HCT116 (cell line): Measurements from ENCODE around the gene GNAO1. TPM values are rescaled to one million over a fixed set of nuclear protein-coding genes. Genes with fewer than 3 reads are reported as not detected.

Experiments
- ATAC-seq: fragments of 200-7000 bp; cut with Tn5 transposase; 2 replicates; pipeline ENCODE4 v1.9.1; 2020; ENCODE audit warnings: mild to moderate bottlenecking, moderate library complexity
- BruUV-seq: library from RNA; stranded (reverse); fragments of 400-500 nt; replicated peaks from 2 replicates; lab custom pipeline; 2021; lab: Mats Ljungman, UMichigan
- CTCF ChIA-PET: fragments of 300-600 bp; sonication (Branson Sonifier 250); formaldehyde crosslinking; loops from one replicate; lab custom pipeline; 2021; ENCODE audit warnings: antibody characterized with exemption; lab: Charles Lee
- POLR2A ChIA-PET: fragments of 300-600, 350-600 bp; sonication (Branson Sonifier 250); formaldehyde crosslinking; loops from one replicate; lab custom pipeline; 2021; ENCODE audit warnings: antibody characterized with exemption; lab: Charles Lee
- RAD21 ChIA-PET, 2 experiments: fragments of 300-600 bp; sonication (Branson Sonifier 250); formaldehyde crosslinking; loops; one replicate each; lab custom pipeline; 2023; ENCODE audit warnings: low total read pairs in 2 of 2; ENCODE audit not compliant: uncharacterized antibody in 2 of 2, unreplicated experiment in 2 of 2, low non-redundant PET in 1 of 2; lab: Charles Lee
- DNase-seq: peaks from one replicate; pipeline ENCODE4 v3.0.0-alpha.2; 2010; ENCODE audit warnings: low read depth, low spot score
- H2AFZ ChIP-seq: fragments of 200-600 bp; shearing (Covaris generic), sonication (generic); 2 replicates; pipeline ENCODE4 v1.6.1; 2017; ENCODE audit warnings: low read depth, mixed run types, mixed read lengths, antibody characterized with exemption, low read length; ENCODE audit not compliant: poor library complexity, severe bottlenecking
- H3K27ac ChIP-seq: 2 replicates; pipeline ENCODE4 v1.5.1; 2012; ENCODE audit warnings: low read depth, low read length
- H3K27me3 ChIP-seq: fragments of 200-600 bp; sonication (generic); 2 replicates; pipeline ENCODE4 v1.6.1; 2016; ENCODE audit warnings: mixed run types, low read length, mixed read lengths; ENCODE audit not compliant: insufficient read depth
- H3K36me3 ChIP-seq, 2 experiments: fragments of 200-500 bp in 1 of 2; fragments of 200-600 bp in 1 of 2; sonication (Bioruptor generic) in 1 of 2; sonication (generic) in 1 of 2; 2 replicates each; pipeline versions ENCODE4 v1.5.1 to v1.6.1; 2014 to 2016; ENCODE audit warnings: low read length in 2 of 2, inconsistent platforms in 1 of 2, mixed read lengths in 1 of 2, mixed run types in 1 of 2; ENCODE audit not compliant: insufficient read depth in 2 of 2, control insufficient read depth in 1 of 2
- H3K4me1 ChIP-seq, 2 experiments: fragments of 200-600 bp in 1 of 2; sonication (generic) in 1 of 2; 2 replicates each; pipeline versions ENCODE4 v1.5.1 to v1.6.1; 2012 to 2017; ENCODE audit warnings: low read length in 2 of 2, inconsistent platforms in 1 of 2, mild to moderate bottlenecking in 1 of 2, mixed read lengths in 1 of 2, mixed run types in 1 of 2, moderate library complexity in 1 of 2; ENCODE audit not compliant: insufficient read depth in 2 of 2, control insufficient read depth in 1 of 2
- H3K4me2 ChIP-seq: fragments of 200-600 bp; sonication (generic); 2 replicates; pipeline ENCODE4 v1.6.1; 2017; ENCODE audit warnings: mixed run types, low read length, mixed read lengths
- H3K4me3 ChIP-seq, 2 experiments: fragments of 200-600 bp in 1 of 2; sonication (generic) in 1 of 2; replicated peaks in 1 of 2; 2 replicates each; pipeline ENCODE4 v1.5.1; 2011 to 2016; ENCODE audit warnings: low read length in 2 of 2, control low read depth in 1 of 2, low read depth in 1 of 2, mild to moderate bottlenecking in 1 of 2, mixed read lengths in 1 of 2, mixed run types in 1 of 2
- H3K79me2 ChIP-seq: fragments of 200-600 bp; sonication (generic); 2 replicates; pipeline ENCODE4 v1.6.1; 2017; ENCODE audit warnings: mild to moderate bottlenecking, mixed run types, low read length, moderate library complexity, mixed read lengths; ENCODE audit not compliant: insufficient read depth
- H3K9ac ChIP-seq: fragments of 200-600 bp; sonication (generic); 2 replicates; pipeline ENCODE4 v1.6.1; 2016; ENCODE audit warnings: low read length, mixed read lengths
- H3K9me2 ChIP-seq: fragments of 200-600 bp; sonication (generic), shearing (Covaris generic); 2 replicates; pipeline ENCODE4 v1.6.1; 2017; ENCODE audit warnings: mixed run types, mild to moderate bottlenecking, moderate library complexity; ENCODE audit not compliant: insufficient read depth
- H3K9me3 ChIP-seq, 2 experiments: fragments of 200-500 bp in 1 of 2; fragments of 200-600 bp in 1 of 2; sonication (Bioruptor generic) in 1 of 2; sonication (generic) in 1 of 2; 2 replicates each; pipeline ENCODE4 v1.6.1; 2014 to 2017; ENCODE audit warnings: low read length in 2 of 2, mixed read lengths in 2 of 2, inconsistent platforms in 1 of 2, low read depth in 1 of 2, mild to moderate bottlenecking in 1 of 2, mixed run types in 1 of 2, moderate library complexity in 1 of 2; ENCODE audit not compliant: control insufficient read depth in 1 of 2, insufficient read depth in 1 of 2
- H4K20me1 ChIP-seq: fragments of 200-600 bp; sonication (generic), shearing (Covaris generic); 2 replicates; pipeline ENCODE4 v1.6.1; 2017; ENCODE audit warnings: mixed run types, mild to moderate bottlenecking, moderate library complexity; ENCODE audit not compliant: insufficient read depth
- ATF3 ChIP-seq: IDR thresholded peaks from 2 replicates; pipeline ENCODE4 v1.6.1; 2012
- CTCF ChIP-seq, 3 experiments: fragments of 200-600 bp in 1 of 3; sonication (generic) in 1 of 3; IDR thresholded peaks in 2 of 3; conservative IDR thresholded peaks in 1 of 3; 2 replicates each; pipeline ENCODE4 v1.5.1; 2012 to 2017; ENCODE audit warnings: low read depth in 2 of 3, low read length in 2 of 3, antibody characterized with exemption in 1 of 3, borderline replicate concordance in 1 of 3, control low read depth in 1 of 3, mild to moderate bottlenecking in 1 of 3, mixed read lengths in 1 of 3, mixed run types in 1 of 3, moderate library complexity in 1 of 3; ENCODE audit not compliant: insufficient read depth in 1 of 3
- EGR1 ChIP-seq: IDR thresholded peaks from 2 replicates; pipeline ENCODE4 v1.6.1; 2012; ENCODE audit warnings: low read depth
- ELF1 ChIP-seq: IDR thresholded peaks from 2 replicates; pipeline ENCODE4 v1.6.1; 2012; ENCODE audit warnings: low read depth, borderline replicate concordance
- FOSL1 ChIP-seq: IDR thresholded peaks from 2 replicates; pipeline ENCODE4 v1.6.1; 2012; ENCODE audit warnings: low read depth
- JUND ChIP-seq: IDR thresholded peaks from 2 replicates; pipeline ENCODE4 v1.6.1; 2012
- POLR2AphosphoS5 ChIP-seq: IDR thresholded peaks from 2 replicates; pipeline ENCODE4 v1.6.1; 2011; ENCODE audit warnings: mild to moderate bottlenecking, low read depth, low read length, moderate library complexity
- RAD21 ChIP-seq: IDR thresholded peaks from 2 replicates; pipeline ENCODE4 v1.6.1; 2012; ENCODE audit warnings: low read depth, mild to moderate bottlenecking
- SIN3A ChIP-seq: IDR thresholded peaks from 2 replicates; pipeline ENCODE4 v1.6.1; 2012; ENCODE audit warnings: low read depth
- SRF ChIP-seq: IDR thresholded peaks from 2 replicates; pipeline ENCODE4 v1.6.1; 2012; ENCODE audit warnings: low read depth
- TCF7L2 ChIP-seq: IDR thresholded peaks from 2 replicates; pipeline ENCODE4 v1.7.0; 2011; ENCODE audit warnings: borderline replicate concordance, inconsistent platforms; ENCODE audit not compliant: insufficient read depth, insufficient read length; ENCODE audit errors: extremely low read depth
- ZNF274 ChIP-seq: fragments of 200-500 bp; sonication (Bioruptor generic); IDR thresholded peaks from 2 replicates; pipeline ENCODE4 v1.6.1; 2014; ENCODE audit warnings: mild to moderate bottlenecking, low read depth, low read length, inconsistent platforms
- intact Hi-C: fragments of 100-400 bp; cut with micrococcal nuclease; formaldehyde crosslinking; loops from 2 replicates; pipeline ENCODE4 v1.10.0; 2022
- total RNA-seq: library from RNA; stranded (reverse); gene quantifications from one replicate; pipeline ENCODE4 v1.2.1, GENCODE V29; 2021; ENCODE audit not compliant: unreplicated experiment

The GNAO1 gene
- total RNA-seq, 1 experiment from 2014 or later = 0.12 TPM

GRCh38 chr16:56190048-56190676 is 1.1 kb upstream of the GNAO1 start:
- Histone ChIP-seq H3K27me3 (peaks cover 27% of the 10 kb centered on the region), H4K20me1 (no peaks in the 10 kb centered on the region), H3K9me3 (no peaks in the 10 kb centered on the region), H3K9me2 (no peaks in the 10 kb centered on the region), H3K36me3 (no peaks in the 10 kb centered on the region), H3K9ac (no peak overlapping the region), H2AFZ (no peak overlapping the region), H3K27ac (no peak overlapping the region), H3K4me3 (no peak overlapping the region), H3K4me1 (no peaks in the 10 kb centered on the region), H3K4me2 (no peak overlapping the region), H3K79me2 (no peaks in the 10 kb centered on the region)
- TF ChIP-seq SIN3A = no peak
- TF ChIP-seq EGR1 = no peak
- no peak for TF ChIP-seq TCF7L2
- TF ChIP-seq FOSL1 = no peak
- TF ChIP-seq ATF3 = no peak
- no peak for TF ChIP-seq SRF
- RAD21 ChIA-PET = no interaction called here
- DNase-seq (no peak), ATAC-seq (no peak)
- no TSS peak for BruUV-seq
- POLR2A ChIA-PET = no interaction called here
- CTCF ChIA-PET = no interaction called here
- intact Hi-C loops = no loop called here

- peaks cover 27% of the 10 kb centered on the region for H3K27me3 ChIP-seq
- no peak overlapping the region for H3K4me3 ChIP-seq
- no peaks in the 10 kb centered on the region for H3K9me3 ChIP-seq
- no TSS peak for BruUV-seq
- no peaks in the 10 kb centered on the region for H3K36me3 ChIP-seq
- no peak overlapping the region for H2AFZ ChIP-seq
- intact Hi-C loops = no loop called here
- H4K20me1 ChIP-seq = no peaks in the 10 kb centered on the region
- H3K79me2 ChIP-seq = no peaks in the 10 kb centered on the region
- ChIA-PET CTCF (no interaction called here), POLR2A (no interaction called here), RAD21 (no interaction called here)
- H3K9me2 ChIP-seq = no peaks in the 10 kb centered on the region
- no peak overlapping the region for H3K4me2 ChIP-seq
- H3K9ac ChIP-seq = no peak overlapping the region
- TF ChIP-seq ZNF274 (no peak), POLR2AphosphoS5 (no peak), RAD21 (no peak), CTCF (IDR thresholded peaks at IDR 0.05 in 2 of 3, conservative IDR thresholded peaks at IDR 0.05 in 1 of 3; ENCODE audit: borderline replicate concordance in 1 of 3, insufficient read depth in 1 of 3, low read depth in 2 of 3, low read length in 2 of 3) (no peak), JUND (no peak), SIN3A (no peak), ELF1 (no peak)
- ATAC-seq (no peak), DNase-seq (no peak)
- no peak overlapping the region for H3K27ac ChIP-seq
- no peaks in the 10 kb centered on the region for H3K4me1 ChIP-seq
Observed at GRCh38 chr16:56190677-56191155, 573 bp upstream of the GNAO1 start.
